G401 (cell line): ENCODE results near the gene TJP3. TPM values are rescaled to one million over a fixed set of nuclear protein-coding genes. Genes with fewer than 3 reads are reported as not detected.

Experiments
- DNase-seq: peaks from one replicate; pipeline ENCODE4 v3.0.0-alpha.2; 2015; ENCODE audit warnings: low spot score
- in situ Hi-C: cut with HindIII; loops from 2 replicates; pipeline ENCODE4 v1.10.0; 2016; ENCODE audit warnings: low sequenced_read_pairs, mixed read lengths
- total RNA-seq: library from RNA; depleted of rRNA; stranded (reverse); fragments of >200 nt; shearing (Covaris generic); gene quantifications from 2 replicates; pipeline ENCODE4 v1.2.3, GENCODE V29; 2014

TJP3 gene
- total RNA-seq, 1 experiment from 2014 or later: 12.4 TPM

GRCh38 chr19:3775374-3775711 lies 67.2 kb downstream of the TJP3 start:
- in situ Hi-C loops: no loop called here
- no peak for DNase-seq

DNA sequence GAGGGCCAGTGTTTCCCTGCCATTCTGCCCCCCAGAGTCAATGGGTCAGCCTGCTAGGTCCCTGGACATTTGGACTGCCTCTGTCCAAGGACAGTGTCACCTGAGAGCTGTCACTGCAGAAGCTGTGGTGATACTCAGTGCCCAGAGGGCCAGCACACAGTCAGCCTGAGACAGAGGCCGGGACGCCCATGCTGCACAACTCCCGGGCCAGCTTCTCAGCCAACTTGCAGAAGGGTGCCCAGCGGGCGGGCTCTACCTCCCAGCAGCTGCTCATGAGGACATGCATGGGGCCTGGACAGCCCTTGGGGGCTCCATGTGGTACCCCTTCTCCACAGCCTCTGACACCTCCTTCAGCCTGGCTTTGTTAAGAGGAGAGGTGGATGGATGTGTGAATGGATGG lies 67.6 kb downstream of the TJP3 start:
- DNase-seq: no peak
- in situ Hi-C loops: no loop called here

- in situ Hi-C loops: no loop called here
Measured at GRCh38 chr19:3776479-3777040, 68.4 kb downstream of the TJP3 start.

GRCh38 chr19:3778104-3778867 lies 70.1 kb downstream of the TJP3 start:
- no peak for DNase-seq
- in situ Hi-C loops: no loop called here

More at GRCh38 chr19:3776479-3777040, 68.4 kb downstream of the TJP3 start:
- no peak for DNase-seq

DNA sequence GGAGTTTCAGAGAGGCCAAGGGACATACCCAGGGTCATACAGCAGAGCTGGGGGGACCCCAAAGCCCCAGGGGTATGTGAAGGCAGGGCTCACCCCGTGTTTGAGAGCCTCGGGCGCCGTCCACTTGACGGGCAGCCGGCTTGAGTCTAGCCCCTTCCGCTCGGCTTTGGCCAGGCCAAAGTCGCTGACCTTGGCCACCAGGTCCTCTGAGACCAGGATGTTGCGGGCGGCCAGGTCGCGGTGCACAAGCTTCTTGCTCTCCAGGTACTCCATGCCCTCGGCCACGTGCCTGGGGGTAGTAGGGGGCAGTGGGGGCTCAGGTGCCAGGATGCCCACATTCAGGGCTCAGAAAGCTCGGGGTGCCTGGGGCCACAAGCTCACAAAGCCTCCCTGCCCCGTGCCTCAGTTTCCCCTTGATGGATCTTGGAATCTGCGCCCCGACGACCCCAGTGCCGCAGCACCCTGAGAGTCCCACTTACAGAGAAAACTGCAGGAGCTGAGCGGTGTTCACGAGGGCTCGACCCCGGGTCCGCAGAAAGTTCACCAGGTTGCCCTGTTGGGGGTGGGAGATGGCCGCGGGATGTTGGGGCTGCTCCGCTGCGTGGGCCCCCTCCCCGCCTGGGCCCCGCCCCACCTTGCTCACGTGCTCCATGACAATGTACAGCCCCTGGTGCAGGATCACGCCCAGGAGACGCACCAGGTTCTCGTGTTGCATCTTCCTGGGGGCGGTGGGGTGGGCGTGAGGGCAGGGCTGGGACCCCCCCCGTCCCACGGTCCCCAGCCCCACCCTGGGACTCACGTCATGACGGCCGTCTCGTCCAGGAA lies 70.9 kb downstream of the TJP3 start:
- DNase-seq: no peak
- in situ Hi-C loops: no loop called here

GRCh38 chr19:3780786-3781304 lies 72.7 kb downstream of the TJP3 start:
- in situ Hi-C loops: no loop called here
- no peak for DNase-seq

- in situ Hi-C loops: no loop called here
- DNase-seq: no peak
Measured at GRCh38 chr19:3781603-3782002, 73.4 kb downstream of the TJP3 start.

- DNase-seq: no peak
- in situ Hi-C loops: no loop called here
Measured at GRCh38 chr19:3782330-3782729, 74.1 kb downstream of the TJP3 start.

DNA sequence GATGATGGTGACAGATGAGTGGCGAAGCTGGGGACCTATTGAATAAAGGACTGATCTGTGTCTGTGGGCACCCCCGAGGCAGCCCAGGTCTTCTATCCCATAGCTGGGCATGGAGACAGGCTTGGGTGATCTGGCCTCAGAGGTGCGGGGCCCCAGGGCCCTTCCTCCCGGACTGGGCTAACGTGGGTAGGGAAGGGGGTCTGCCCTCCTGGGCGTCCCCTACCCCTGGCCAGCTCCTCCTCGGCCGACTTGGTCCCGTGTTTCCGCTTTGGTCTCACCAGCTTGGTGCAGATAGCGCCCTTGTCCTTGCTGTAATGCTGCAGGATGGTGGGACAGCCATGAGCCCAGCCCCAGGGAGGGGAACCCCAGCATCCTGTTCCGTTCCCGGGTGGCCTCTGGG lies 74.7 kb downstream of the TJP3 start:
- DNase-seq: no peak

GRCh38 chr19:3783660-3784584 lies 75.7 kb downstream of the TJP3 start:
- in situ Hi-C loops: no loop called here
- no peak for DNase-seq

More for the DNA sequence above, 74.7 kb downstream of the TJP3 start:
- in situ Hi-C loops: no loop called here

DNA sequence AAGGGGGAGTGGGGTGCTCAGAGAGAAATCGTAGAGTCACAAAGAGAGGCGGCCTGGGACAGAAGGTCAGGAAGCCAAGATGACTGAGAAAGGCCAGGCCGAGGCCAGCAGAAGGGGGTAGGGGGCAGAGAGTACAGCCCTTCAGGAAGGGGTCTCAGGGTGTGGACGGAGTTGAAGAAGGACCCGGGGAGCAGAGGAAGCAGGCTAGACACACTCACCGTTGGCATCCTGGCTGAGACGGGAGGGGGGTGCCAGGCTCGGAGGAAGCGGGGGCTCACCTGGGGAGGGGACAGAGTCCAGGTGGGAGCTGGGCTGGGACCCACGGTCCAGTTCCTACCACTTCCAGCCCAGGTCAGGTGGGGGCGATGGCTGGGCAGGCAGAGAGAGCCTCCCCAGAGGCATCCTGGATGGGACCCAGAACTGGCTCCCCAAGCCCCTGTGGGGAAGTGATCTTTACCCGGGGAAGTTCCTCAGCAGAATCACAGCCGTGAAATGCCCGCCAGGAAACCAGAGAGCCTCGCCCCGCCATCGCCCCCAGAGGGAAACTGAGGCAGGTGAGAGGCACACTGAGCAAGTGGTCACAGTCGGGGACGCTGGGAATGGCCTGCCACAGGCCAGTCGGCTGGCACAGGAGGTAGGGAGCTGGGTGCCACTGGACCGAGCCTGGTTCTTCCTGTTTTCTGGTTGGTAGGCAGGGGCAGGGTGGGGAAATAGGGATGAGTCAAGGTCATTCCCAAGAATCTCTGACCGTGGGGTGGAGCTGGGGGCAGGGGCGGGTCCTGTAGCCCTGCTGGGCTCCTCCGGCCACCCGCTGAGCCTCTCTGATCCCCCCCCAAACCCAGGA lies 76.6 kb downstream of the TJP3 start:
- DNase-seq: no peak
- in situ Hi-C loops: no loop called here

- in situ Hi-C loops: no loop called here
- DNase-seq: no peak
Measured at GRCh38 chr19:3785451-3785937, 77.3 kb downstream of the TJP3 start.

- no peak for DNase-seq
- in situ Hi-C loops: no loop called here
Measured at GRCh38 chr19:3785938-3786824, 78.0 kb downstream of the TJP3 start, which contains the start of gene MATK. MATK (minus strand) TSS chr19:3786381; CDS start chr19:3785135, 1,246 bp downstream.

GRCh38 chr19:3788996-3789778 lies 81.0 kb downstream of the TJP3 start:
- in situ Hi-C loops: no loop called here
- DNase-seq: no peak

- in situ Hi-C loops: no loop called here
- DNase-seq: no peak
Measured at GRCh38 chr19:3790209-3790734, 82.1 kb downstream of the TJP3 start.

- in situ Hi-C loops: no loop called here
Measured at GRCh38 chr19:3790941-3791340, 82.8 kb downstream of the TJP3 start.

More at GRCh38 chr19:3790941-3791340, 82.8 kb downstream of the TJP3 start:
- no peak for DNase-seq
